ENCODE results near the gene GATB.

Gene GATB

GRCh38 chr4:151728679-151729078 lies 32.1 kb downstream of the GATB start:
- TF ChIP-seq CTCF (IDR thresholded peaks at IDR 0.05; ENCODE audit: unreplicated experiment in 3 of 3), result no peak
- peaks cover 29% of the 10 kb centered on the region for H3K36me3 Mint-ChIP-seq (ENCODE audit: low read depth)
- no peak overlapping the region for H3K27ac Mint-ChIP-seq
- H3K4me3 Mint-ChIP-seq, result no peak overlapping the region
- peaks cover 14% of the 10 kb centered on the region for H3K27me3 Mint-ChIP-seq (ENCODE audit: low read depth)
- peaks cover 19% of the 10 kb centered on the region for H3K9me3 Mint-ChIP-seq
- no peaks in the 10 kb centered on the region for H3K4me1 Mint-ChIP-seq

GRCh38 chr4:151728006-151728405 lies 32.8 kb downstream of the GATB start:
- H3K4me1 Mint-ChIP-seq, result no peaks in the 10 kb centered on the region
- TF ChIP-seq CTCF (IDR thresholded peaks at IDR 0.05; ENCODE audit: unreplicated experiment in 3 of 3), result no peak
- H3K9me3 Mint-ChIP-seq, result peaks cover 12% of the 10 kb centered on the region
- peaks cover 21% of the 10 kb centered on the region for H3K27me3 Mint-ChIP-seq (ENCODE audit: low read depth)
- H3K27ac Mint-ChIP-seq, result no peak overlapping the region
- H3K4me3 Mint-ChIP-seq, result no peak overlapping the region
- peaks cover 23% of the 10 kb centered on the region for H3K36me3 Mint-ChIP-seq (ENCODE audit: low read depth)

GRCh38 chr4:151727365-151727764 lies 33.4 kb downstream of the GATB start:
- peaks cover 23% of the 10 kb centered on the region for H3K27me3 Mint-ChIP-seq (ENCODE audit: low read depth)
- H3K27ac Mint-ChIP-seq, result no peak overlapping the region
- H3K4me1 Mint-ChIP-seq, result no peaks in the 10 kb centered on the region
- H3K36me3 Mint-ChIP-seq (ENCODE audit: low read depth), result peaks cover 19% of the 10 kb centered on the region
- H3K4me3 Mint-ChIP-seq, result no peak overlapping the region
- no peak for TF ChIP-seq CTCF (IDR thresholded peaks at IDR 0.05; ENCODE audit: unreplicated experiment in 3 of 3)
- H3K9me3 Mint-ChIP-seq, result peaks cover 10% of the 10 kb centered on the region

- Mint-ChIP-seq H3K4me1 (peaks cover 5% of the 10 kb centered on the region), H3K27ac (no peak overlapping the region), H3K36me3 (ENCODE audit: low read depth) (peaks cover 10% of the 10 kb centered on the region), H3K4me3 (no peak overlapping the region), H3K9me3 (peaks cover 3% of the 10 kb centered on the region), H3K27me3 (ENCODE audit: low read depth) (peaks cover 29% of the 10 kb centered on the region)
- TF ChIP-seq CTCF (IDR thresholded peaks at IDR 0.05; ENCODE audit: unreplicated experiment in 3 of 3), result no peak
These were observed 35.7 kb downstream of the GATB start for GRCh38 chr4:151725087-151725486.

GRCh38 chr4:151721916-151722315 lies 38.9 kb downstream of the GATB start:
- H3K4me3 Mint-ChIP-seq, result no peak overlapping the region
- no peaks in the 10 kb centered on the region for H3K9me3 Mint-ChIP-seq
- H3K27me3 Mint-ChIP-seq (ENCODE audit: low read depth), result peaks cover 42% of the 10 kb centered on the region
- peaks cover 12% of the 10 kb centered on the region for H3K36me3 Mint-ChIP-seq (ENCODE audit: low read depth)
- peak overlapping the region in 1 of 3 experiments; percentile 24 for H3K27ac Mint-ChIP-seq
- H3K4me1 Mint-ChIP-seq, result peaks cover 23% of the 10 kb centered on the region
- TF ChIP-seq CTCF (IDR thresholded peaks at IDR 0.05; ENCODE audit: unreplicated experiment in 3 of 3), result no peak

- no peak for TF ChIP-seq CTCF (IDR thresholded peaks at IDR 0.05; ENCODE audit: unreplicated experiment in 3 of 3)
- peaks cover 12% of the 10 kb centered on the region for H3K36me3 Mint-ChIP-seq (ENCODE audit: low read depth)
- no peak overlapping the region for H3K4me3 Mint-ChIP-seq
- no peaks in the 10 kb centered on the region for H3K9me3 Mint-ChIP-seq
- H3K27ac Mint-ChIP-seq, result peak overlapping the region in 1 of 3 experiments; percentile 24
- H3K4me1 Mint-ChIP-seq, result peaks cover 26% of the 10 kb centered on the region
- peaks cover 42% of the 10 kb centered on the region for H3K27me3 Mint-ChIP-seq (ENCODE audit: low read depth)
These were observed 39.3 kb downstream of the GATB start for GRCh38 chr4:151721466-151721865.
